Tibial nerve (tissue), 4 donors: ENCODE measurements around the gene EPB41L4B. TPM values are rescaled to one million over a fixed set of nuclear protein-coding genes. Genes with fewer than 3 reads are reported as not detected.
A peak's percentile ranks its signal among the peaks of the same experiment; 100 is the strongest.

Experiments used
- DNase-seq, 2 donors: peaks; one replicate each; pipeline ENCODE4 v3.0.0-alpha.2; 2019; ENCODE audit warnings: low spot score in 2 of 2
- H3K27ac ChIP-seq, 4 donors: fragments of 200-600 bp; sonication (generic) in 3 of 4; one replicate each; pipeline ENCODE4 v1.5.1; 2017 to 2019; ENCODE audit warnings: mild to moderate bottlenecking in 1 of 4
- H3K27me3 ChIP-seq, 2 donors: fragments of 200-600 bp; sonication (generic) in 1 of 2; one replicate each; pipeline versions ENCODE4 v1.5.1 to v1.6.0; 2017 to 2019
- H3K36me3 ChIP-seq, 3 donors: fragments of 200-600 bp; sonication (generic); one replicate each; pipeline ENCODE4 v1.5.1; 2018 to 2019
- H3K4me1 ChIP-seq, 4 donors: fragments of 200-600 bp; sonication (generic) in 3 of 4; one replicate each; pipeline ENCODE4 v1.5.1; 2017 to 2019
- H3K4me3 ChIP-seq, 4 donors: fragments of 200-600 bp; sonication (generic) in 3 of 4; one replicate each; pipeline ENCODE4 v1.5.1; 2017 to 2019; ENCODE audit warnings: mild to moderate bottlenecking in 1 of 4, moderate library complexity in 1 of 4
- H3K9me3 ChIP-seq, 4 donors: fragments of 200-600 bp; sonication (generic) in 3 of 4; one replicate each; pipeline ENCODE4 v1.5.1; 2017 to 2019
- CTCF ChIP-seq, 5 experiments: fragments of 200-600 bp in 3 of 5; fragments of 450-650 bp in 2 of 5; sonication (generic) in 3 of 5; IDR thresholded peaks; one replicate each; pipeline ENCODE4 v1.5.1; 2016 to 2019; ENCODE audit warnings: antibody characterized with exemption in 5 of 5, mild to moderate bottlenecking in 3 of 5, moderate library complexity in 2 of 5
- EP300 ChIP-seq, 2 donors: sonication (generic); formaldehyde crosslinking; IDR thresholded peaks; one replicate each; pipeline ENCODE4 v1.6.1; 2017; ENCODE audit warnings: antibody characterized with exemption in 2 of 2, mild to moderate bottlenecking in 1 of 2
- POLR2A ChIP-seq, 2 donors: fragments of 450-650 bp; IDR thresholded peaks; one replicate each; pipeline ENCODE4 v1.6.1; 2017; ENCODE audit warnings: antibody characterized with exemption in 2 of 2, mild to moderate bottlenecking in 2 of 2, moderate library complexity in 2 of 2
- WGBS, 2 donors: methylation state at CpG; one replicate each; pipeline ENCODE4 v1.1.5; 2018; 5-methylcytosine and 5-hydroxymethylcytosine counted together
- total RNA-seq, 4 donors: library from RNA; depleted of rRNA; stranded (reverse); fragments of >200 nt; gene quantifications; one replicate each; pipeline ENCODE4 v1.1.0, GENCODE V29; 2016

Gene EPB41L4B
- total RNA-seq, 4 donors from 2014 or later = 14.7 to 28.0 (median 19.1) TPM

- WGBS, 2 donors = 48 to 54% methylated on average over 5 of the region's 5 CpGs
- no peak overlapping the region for H3K27ac ChIP-seq
- no peak for TF ChIP-seq EP300 (IDR thresholded peaks at IDR 0.05)
- no peak for TF ChIP-seq POLR2A (IDR thresholded peaks at IDR 0.05)
- no peak for TF ChIP-seq CTCF (IDR thresholded peaks at IDR 0.05)
These were observed 868 bp upstream of the EPB41L4B start for GRCh38 chr9:109321727-109322126.

DNA sequence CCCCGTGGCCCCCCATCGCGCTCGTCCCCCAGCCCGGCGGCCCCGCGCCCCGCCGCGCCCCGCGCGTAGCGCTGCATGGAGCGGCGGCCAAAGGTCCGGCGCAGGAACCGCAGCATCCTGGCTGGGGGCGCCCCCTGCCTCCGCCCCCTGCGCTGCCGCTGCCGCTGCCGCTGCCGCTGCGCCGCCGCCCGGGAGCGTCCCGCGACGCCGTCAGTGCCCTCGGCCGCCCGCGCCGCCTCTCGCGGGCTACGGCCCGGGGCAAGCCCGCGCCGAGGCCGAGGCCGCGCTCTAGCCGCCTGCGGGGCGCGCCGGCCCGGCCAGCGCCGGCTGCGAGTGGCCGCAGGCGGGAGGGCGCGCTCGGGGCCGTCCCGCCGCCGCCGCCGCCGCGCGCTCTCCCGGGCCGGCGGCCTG is 523 bp downstream of the EPB41L4B start:
- H3K27me3 ChIP-seq = peaks cover 0 to 9% of the 10 kb centered on the region in 2 donors
- WGBS, 2 donors = 1% methylated on average over 19 of the region's 77 CpGs; no CpG with 5 or more reads in 1 of the 2 donors
- peak overlapping the region in 1 of 4 donors; percentile 63 for H3K4me3 ChIP-seq
- no peaks in the 10 kb centered on the region for H3K9me3 ChIP-seq
- H3K27ac ChIP-seq = peak overlapping the region in 1 of 4 donors; percentile 89
- no peaks in the 10 kb centered on the region for H3K36me3 ChIP-seq
- no peak for DNase-seq
- no peak for TF ChIP-seq EP300 (IDR thresholded peaks at IDR 0.05)
- TF ChIP-seq CTCF (IDR thresholded peaks at IDR 0.05) = peak in 2 of 5 experiments; percentile 3 to 9
- H3K4me1 ChIP-seq = peaks cover 0 to 50% (median 20%) of the 10 kb centered on the region in 4 donors

More at GRCh38 chr9:109321727-109322126, 868 bp upstream of the EPB41L4B start:
- DNase-seq = no peak
- peaks cover 0 to 9% of the 10 kb centered on the region in 2 donors for H3K27me3 ChIP-seq
- H3K9me3 ChIP-seq = no peaks in the 10 kb centered on the region
- H3K4me1 ChIP-seq = peaks cover 0 to 36% (median 12%) of the 10 kb centered on the region in 4 donors
- no peaks in the 10 kb centered on the region for H3K36me3 ChIP-seq
- H3K4me3 ChIP-seq = no peak overlapping the region

- TF ChIP-seq EP300 (IDR thresholded peaks at IDR 0.05) (no peak), POLR2A (IDR thresholded peaks at IDR 0.05) (no peak), CTCF (IDR thresholded peaks at IDR 0.05) (peak in 1 of 5 experiments; percentile 4)
- Histone ChIP-seq H3K4me3 (peak overlapping the region; percentile 51 to 63 (median 56)), H3K27me3 (peaks cover 0 to 9% of the 10 kb centered on the region in 2 donors), H3K9me3 (no peaks in the 10 kb centered on the region), H3K27ac (peak overlapping the region; percentile 71 to 92 (median 86)), H3K36me3 (no peaks in the 10 kb centered on the region), H3K4me1 (peaks cover 0 to 53% (median 23%) of the 10 kb centered on the region in 4 donors)
- WGBS, 2 donors = 2 to 4% methylated on average over 28 to 32 of the region's 42 CpGs
- no peak for DNase-seq
These were observed 1.1 kb downstream of the EPB41L4B start for GRCh38 chr9:109319626-109320241.

DNA sequence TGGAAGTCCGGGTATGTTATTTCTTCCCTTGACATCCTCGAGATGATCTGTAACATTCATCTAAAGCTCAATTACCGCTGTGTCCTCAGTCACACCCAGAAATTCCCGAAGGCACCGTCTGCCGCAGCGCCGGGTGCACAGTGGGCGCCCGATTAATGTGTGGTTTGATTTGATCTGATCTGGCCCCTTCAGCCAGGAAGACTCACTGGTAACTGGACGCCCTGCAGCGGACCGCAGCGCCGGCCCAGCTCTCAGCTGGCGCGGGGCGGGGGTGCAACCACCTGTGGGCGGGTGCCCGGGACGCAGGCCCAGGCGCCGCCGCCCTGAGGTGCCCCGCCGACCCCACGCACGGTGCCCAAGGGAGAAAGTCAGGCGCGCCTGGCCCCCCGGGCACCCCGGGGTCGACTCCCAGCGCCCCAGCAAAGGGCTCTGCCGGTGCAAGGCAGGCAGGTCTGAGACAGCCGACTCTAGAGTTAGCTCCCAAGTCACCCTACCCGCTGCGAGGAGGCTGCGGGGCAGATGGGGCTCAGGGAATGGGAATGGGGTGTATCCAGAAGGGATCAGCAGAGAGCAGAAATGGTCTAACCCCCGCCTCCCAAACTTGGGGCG is 1.7 kb downstream of the EPB41L4B start:
- Histone ChIP-seq H3K4me1 (peaks cover 0 to 60% (median 24%) of the 10 kb centered on the region in 4 donors), H3K27me3 (peaks cover 0 to 9% of the 10 kb centered on the region in 2 donors), H3K27ac (peak overlapping the region; percentile 71 to 92 (median 86)), H3K36me3 (no peaks in the 10 kb centered on the region), H3K9me3 (no peaks in the 10 kb centered on the region), H3K4me3 (peak overlapping the region; percentile 51 to 63 (median 56))
- DNase-seq = no peak
- 5 to 12% methylated on average over 24 to 35 of the region's 41 CpGs for WGBS, 2 donors
- TF ChIP-seq CTCF (IDR thresholded peaks at IDR 0.05) = no peak
- peak in 1 of 2 donors; percentile 12 for TF ChIP-seq EP300 (IDR thresholded peaks at IDR 0.05)
- TF ChIP-seq POLR2A (IDR thresholded peaks at IDR 0.05) = no peak
